A673 (cell line): Measurements from ENCODE around the gene PAK5. TPM values are rescaled to one million over a fixed set of nuclear protein-coding genes. Genes with fewer than 3 reads are reported as not detected.

ENCODE experiments used
- BruUV-seq: library from RNA; stranded (reverse); fragments of 400-500 nt; replicated peaks from 2 replicates; lab custom pipeline; 2021; lab: Mats Ljungman, UMichigan
- CTCF ChIA-PET: fragments of 300-600 bp; sonication (Branson Sonifier 250); formaldehyde crosslinking; loops from one replicate; lab custom pipeline; 2022; ENCODE audit warnings: antibody characterized with exemption; lab: Charles Lee
- POLR2A ChIA-PET: fragments of 300-600 bp; sonication (Branson Sonifier 250); formaldehyde crosslinking; loops from one replicate; lab custom pipeline; 2022; ENCODE audit warnings: antibody characterized with exemption; ENCODE audit not compliant: low non-redundant PET; lab: Charles Lee
- DNase-seq: peaks from one replicate; pipeline ENCODE4 v3.0.0-alpha.2; 2015; ENCODE audit warnings: low spot score
- H3K27ac ChIP-seq: fragments of 200-600 bp; sonication (generic); 2 replicates; pipeline ENCODE4 v1.5.1; 2016; ENCODE audit warnings: mixed run types, low read depth, mild to moderate bottlenecking, mixed read lengths, antibody characterized with exemption, low read length; ENCODE audit not compliant: poor library complexity, severe bottlenecking
- H3K27me3 ChIP-seq: fragments of 200-600 bp; sonication (generic); replicated peaks from 2 replicates; pipeline ENCODE4 v1.6.1; 2017; ENCODE audit warnings: mixed run types, low read depth, mild to moderate bottlenecking, mixed read lengths, antibody characterized with exemption, low read length; ENCODE audit not compliant: insufficient read depth, poor library complexity
- H3K36me3 ChIP-seq: fragments of 200-600 bp; sonication (generic); 2 replicates; pipeline ENCODE4 v1.6.1; 2016; ENCODE audit warnings: mixed run types, mild to moderate bottlenecking, mixed read lengths, antibody characterized with exemption, low read length; ENCODE audit not compliant: insufficient read depth, poor library complexity, severe bottlenecking
- H3K4me1 ChIP-seq: fragments of 200-600 bp; sonication (generic); 2 replicates; pipeline ENCODE4 v1.6.1; 2017; ENCODE audit warnings: mixed run types, mild to moderate bottlenecking, mixed read lengths, antibody characterized with exemption, low read length; ENCODE audit not compliant: insufficient read depth, poor library complexity, severe bottlenecking
- H3K4me3 ChIP-seq: fragments of 200-600 bp; sonication (generic); 2 replicates; pipeline ENCODE4 v1.5.1; 2016; ENCODE audit warnings: low read depth, mixed run types, mild to moderate bottlenecking, mixed read lengths, low read length; ENCODE audit not compliant: poor library complexity, severe bottlenecking
- H3K9me3 ChIP-seq: fragments of 200-600 bp; sonication (generic); 2 replicates; pipeline ENCODE4 v1.6.1; 2016; ENCODE audit warnings: mixed run types, low read depth, mild to moderate bottlenecking, mixed read lengths, antibody characterized with exemption, low read length; ENCODE audit not compliant: poor library complexity, severe bottlenecking
- EZH2 ChIP-seq: fragments of 200-600 bp; sonication (generic); IDR thresholded peaks from 2 replicates; pipeline ENCODE4 v1.6.1; 2017; ENCODE audit warnings: borderline replicate concordance, low read depth, mild to moderate bottlenecking, mixed read lengths, antibody characterized with exemption, low read length; ENCODE audit not compliant: poor library complexity, severe bottlenecking
- intact Hi-C: fragments of 100-400 bp; cut with micrococcal nuclease; formaldehyde crosslinking; loops from one replicate; pipeline ENCODE4 v1.10.0; 2022; ENCODE audit not compliant: unreplicated experiment
- total RNA-seq: library from RNA; stranded (reverse); gene quantifications from 2 replicates; pipeline ENCODE4 v1.2.3, GENCODE V29; 2021
- TF ChIP-seq, protein P1 (sequence below): fragments of 300-800, 200-600 bp; sonication (generic); conservative IDR thresholded peaks from 2 replicates; pipeline ENCODE4 v1.5.1; 2017; ENCODE audit warnings: low read depth, mild to moderate bottlenecking, antibody characterized with exemption, low read length, moderate library complexity, mixed read lengths

Gene PAK5
- total RNA-seq, 1 experiment from 2014 or later, result not detected

- Histone ChIP-seq H3K4me1 (no peaks in the 10 kb centered on the region), H3K9me3 (no peaks in the 10 kb centered on the region), H3K27me3 (peaks cover 21% of the 10 kb centered on the region), H3K4me3 (no peak overlapping the region), H3K36me3 (no peaks in the 10 kb centered on the region), H3K27ac (no peak overlapping the region)
- no peak for DNase-seq
- CTCF ChIA-PET, result no interaction called here
- no peak for TF ChIP-seq EZH2
- TF ChIP-seq, protein P1, sequence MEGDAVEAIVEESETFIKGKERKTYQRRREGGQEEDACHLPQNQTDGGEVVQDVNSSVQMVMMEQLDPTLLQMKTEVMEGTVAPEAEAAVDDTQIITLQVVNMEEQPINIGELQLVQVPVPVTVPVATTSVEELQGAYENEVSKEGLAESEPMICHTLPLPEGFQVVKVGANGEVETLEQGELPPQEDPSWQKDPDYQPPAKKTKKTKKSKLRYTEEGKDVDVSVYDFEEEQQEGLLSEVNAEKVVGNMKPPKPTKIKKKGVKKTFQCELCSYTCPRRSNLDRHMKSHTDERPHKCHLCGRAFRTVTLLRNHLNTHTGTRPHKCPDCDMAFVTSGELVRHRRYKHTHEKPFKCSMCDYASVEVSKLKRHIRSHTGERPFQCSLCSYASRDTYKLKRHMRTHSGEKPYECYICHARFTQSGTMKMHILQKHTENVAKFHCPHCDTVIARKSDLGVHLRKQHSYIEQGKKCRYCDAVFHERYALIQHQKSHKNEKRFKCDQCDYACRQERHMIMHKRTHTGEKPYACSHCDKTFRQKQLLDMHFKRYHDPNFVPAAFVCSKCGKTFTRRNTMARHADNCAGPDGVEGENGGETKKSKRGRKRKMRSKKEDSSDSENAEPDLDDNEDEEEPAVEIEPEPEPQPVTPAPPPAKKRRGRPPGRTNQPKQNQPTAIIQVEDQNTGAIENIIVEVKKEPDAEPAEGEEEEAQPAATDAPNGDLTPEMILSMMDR, result no peak
- POLR2A ChIA-PET, result no interaction called here
- intact Hi-C loops, result no loop called here
- no TSS peak for BruUV-seq
These were observed 152.0 kb downstream of the PAK5 start for GRCh38 chr20:9686866-9687265.

GRCh38 chr20:9686455-9686854 is 152.4 kb downstream of the PAK5 start:
- intact Hi-C loops, result no loop called here
- H3K36me3 ChIP-seq, result no peaks in the 10 kb centered on the region
- no peak overlapping the region for H3K27ac ChIP-seq
- H3K27me3 ChIP-seq, result peaks cover 20% of the 10 kb centered on the region
- H3K4me3 ChIP-seq, result no peak overlapping the region
- TF ChIP-seq EZH2, result no peak
- TF ChIP-seq, protein P1, result no peak
- BruUV-seq, result no TSS peak
- ChIA-PET CTCF (no interaction called here), POLR2A (no interaction called here)
- no peaks in the 10 kb centered on the region for H3K4me1 ChIP-seq
- no peak for DNase-seq
- H3K9me3 ChIP-seq, result no peaks in the 10 kb centered on the region

GRCh38 chr20:9686001-9686400 is 152.9 kb downstream of the PAK5 start:
- Histone ChIP-seq H3K4me3 (no peak overlapping the region), H3K36me3 (no peaks in the 10 kb centered on the region), H3K27me3 (peaks cover 25% of the 10 kb centered on the region), H3K9me3 (no peaks in the 10 kb centered on the region), H3K4me1 (no peaks in the 10 kb centered on the region), H3K27ac (no peak overlapping the region)
- intact Hi-C loops, result no loop called here
- DNase-seq, result no peak
- TF ChIP-seq EZH2, result no peak
- TF ChIP-seq, protein P1, result no peak
- BruUV-seq, result no TSS peak
- POLR2A ChIA-PET, result no interaction called here
- CTCF ChIA-PET, result no interaction called here
